ENCODE data around the gene SCRN1.

DNA sequence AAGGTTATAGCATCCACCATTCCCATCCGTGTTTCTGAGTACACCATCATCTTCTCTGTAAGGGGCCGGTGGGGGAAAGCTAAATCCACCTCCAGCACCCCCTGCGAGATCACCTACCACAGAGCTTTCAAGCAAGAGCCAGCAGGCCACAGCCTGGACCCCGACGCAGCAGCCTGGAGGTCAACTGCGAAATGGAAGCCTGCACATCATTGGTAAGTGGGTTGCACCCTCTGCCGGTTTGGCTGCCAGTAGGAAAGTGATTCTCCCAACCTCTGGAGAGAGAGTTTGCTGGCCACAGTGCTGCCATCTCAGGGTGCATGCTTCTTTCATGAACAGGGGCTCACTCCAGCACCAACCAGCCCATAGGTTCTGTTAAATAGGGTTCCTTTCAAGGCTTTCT, 101.6 kb downstream of the SCRN1 start:
- no peak for TF ChIP-seq POLR2A (IDR thresholded peaks at IDR 0.05; ENCODE audit: low read depth, low read length)
- no peak for TF ChIP-seq RAD21 (IDR thresholded peaks at IDR 0.05; ENCODE audit: low read length)
- TF ChIP-seq CTCF (conservative IDR thresholded peaks at IDR 0.05; ENCODE audit: low read depth, low read length), result no peak
- no peak for TF ChIP-seq RCOR1 (IDR thresholded peaks at IDR 0.05; ENCODE audit: insufficient replicate concordance, low read length)
- TF ChIP-seq MAZ (IDR thresholded peaks at IDR 0.05; ENCODE audit: borderline replicate concordance, low read depth, low read length), result no peak
- no peak for TF ChIP-seq SMC3 (IDR thresholded peaks at IDR 0.05; ENCODE audit: low read depth, low read length)
- TF ChIP-seq BHLHE40 (IDR thresholded peaks at IDR 0.05; ENCODE audit: low read depth, low read length), result no peak
- no peak for TF ChIP-seq CEBPB (IDR thresholded peaks at IDR 0.05; ENCODE audit: low read depth, low read length)
- no peak for TF ChIP-seq MAFK (IDR thresholded peaks at IDR 0.05; ENCODE audit: low read depth, low read length)
- no peak for TF ChIP-seq MXI1 (IDR thresholded peaks at IDR 0.05; ENCODE audit: borderline replicate concordance, low read depth, low read length)

Measured in IMR-90 (cell line).